ENCODE data around the gene ST7.

- TF ChIP-seq CTCF (conservative IDR thresholded peaks at IDR 0.05 in 1 of 2, IDR thresholded peaks at IDR 0.05 in 1 of 2; ENCODE audit: extremely low read depth in 1 of 2, insufficient read depth in 1 of 2, low read depth in 1 of 2, low read length in 2 of 2): no peak
- TF ChIP-seq EZH2 (IDR thresholded peaks at IDR 0.05; ENCODE audit: borderline replicate concordance, low read length): no peak
Measured at GRCh38 chr7:116932566-116932965, 20.7 kb upstream of the ST7 start.

All from mammary epithelial cell (primary cell).